ENCODE results near the gene PIGR.

The PIGR gene

GRCh38 chr1:206946261-206946660 is at the start of gene PIGR:
PIGR (minus strand) TSS chr1:206946466; CDS start chr1:206940531, 5,935 bp downstream.
- DNase-seq = no peak

- DNase-seq = no peak
These were observed 46.5 kb upstream of the PIGR start for GRCh38 chr1:206992790-206993189.

- DNase-seq = no peak
These were observed 41.6 kb upstream of the PIGR start for GRCh38 chr1:206987873-206988272.

- no peak for DNase-seq
These were observed 40.6 kb upstream of the PIGR start for GRCh38 chr1:206986885-206987284.

- no peak for DNase-seq
These were observed 40.1 kb upstream of the PIGR start for GRCh38 chr1:206986402-206986801.

- no peak for DNase-seq
These were observed 39.0 kb upstream of the PIGR start for GRCh38 chr1:206985162-206985749.

GRCh38 chr1:206982216-206982615 is 36.0 kb upstream of the PIGR start:
- peak in 39 of 56 donors; percentile 1 to 79 (median 28) for DNase-seq

GRCh38 chr1:206979379-206980043 is 33.2 kb upstream of the PIGR start:
- peak in 1 of 56 donors; percentile 2 for DNase-seq

GRCh38 chr1:206978259-206978658 is 32.0 kb upstream of the PIGR start:
- no peak for DNase-seq

GRCh38 chr1:206975306-206975705 is 29.0 kb upstream of the PIGR start:
- DNase-seq = no peak

GRCh38 chr1:206974140-206974539 is 27.9 kb upstream of the PIGR start:
- DNase-seq = no peak

GRCh38 chr1:206972728-206973127 is 26.5 kb upstream of the PIGR start:
- no peak for DNase-seq

GRCh38 chr1:206971029-206971655 is 24.9 kb upstream of the PIGR start:
- no peak for DNase-seq

GRCh38 chr1:206970446-206970845 is 24.2 kb upstream of the PIGR start, which contains the start of gene FCAMR:
FCAMR (minus strand) TSS chr1:206970460; CDS start chr1:206970125, 335 bp downstream.
- no peak for DNase-seq

- DNase-seq = no peak
These were observed 22.8 kb upstream of the PIGR start for GRCh38 chr1:206969090-206969489.

- DNase-seq = peak in 1 of 56 donors; percentile 25
These were observed 21.0 kb upstream of the PIGR start for GRCh38 chr1:206967096-206967849.

GRCh38 chr1:206965781-206966180 is 19.5 kb upstream of the PIGR start:
- DNase-seq = no peak

- no peak for DNase-seq
These were observed 17.5 kb upstream of the PIGR start for GRCh38 chr1:206963740-206964139.

GRCh38 chr1:206963119-206963712 is 16.9 kb upstream of the PIGR start:
- no peak for DNase-seq

- no peak for DNase-seq
These were observed 16.0 kb upstream of the PIGR start for GRCh38 chr1:206962272-206962671.

- no peak for DNase-seq
These were observed 15.4 kb upstream of the PIGR start for GRCh38 chr1:206961668-206962067.
